ENCODE measurements around the gene BAZ1B. TPM values are rescaled to one million over a fixed set of nuclear protein-coding genes. Genes with fewer than 3 reads are reported as not detected.
"Not testable (repeated sequence)": the region's sequence is repeated elsewhere in the genome, so short reads cannot be mapped to it uniquely, and the experiment has no call there.

The BAZ1B gene
- total RNA-seq, 1 experiment from 2014 or later = 127 TPM

DNA sequence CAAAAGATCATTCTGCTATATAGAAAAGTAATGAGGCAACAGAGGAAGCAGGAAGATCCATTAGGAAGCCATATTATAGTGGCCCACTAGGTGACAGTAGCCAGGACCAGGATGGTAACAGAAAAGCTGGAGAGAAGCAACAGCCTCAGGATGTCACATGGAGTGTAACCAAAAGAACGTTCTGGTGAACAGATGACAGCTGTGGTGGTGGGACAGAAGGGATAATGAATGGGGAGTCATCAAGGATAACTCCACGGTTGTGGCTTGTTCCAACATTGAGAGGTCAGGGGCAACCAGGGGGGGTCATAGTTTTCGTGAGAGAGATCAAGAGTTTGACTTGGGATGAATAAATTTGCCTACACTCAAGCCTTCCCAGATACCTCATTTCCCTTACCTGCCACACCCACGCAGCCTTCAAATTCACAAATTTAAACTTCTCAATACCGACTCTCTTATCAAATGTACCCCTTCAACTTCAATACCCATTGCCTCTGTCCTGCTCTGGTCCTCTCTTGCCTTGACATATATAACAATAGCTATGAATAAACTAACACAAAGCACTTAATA, 47.0 kb upstream of the BAZ1B start:
- Histone ChIP-seq H3K4me1 (ENCODE audit: insufficient read depth, low read length, poor library complexity, severe bottlenecking) (no peaks in the 10 kb centered on the region), H3K36me3 (ENCODE audit: insufficient read depth, low read length, poor library complexity, severe bottlenecking) (peaks cover 53% of the 10 kb centered on the region), H3K4me3 (ENCODE audit: low read depth, low read length, poor library complexity, severe bottlenecking) (no peak overlapping the region), H3K9me3 (ENCODE audit: low read depth, low read length, poor library complexity, severe bottlenecking) (no peaks in the 10 kb centered on the region), H3K27ac (ENCODE audit: low read depth, low read length, poor library complexity, severe bottlenecking) (no peak overlapping the region), H3K27me3 (replicated peaks; ENCODE audit: insufficient read depth, low read depth, low read length, poor library complexity) (no peaks in the 10 kb centered on the region)
- ChIA-PET CTCF (interaction anchor here (1.4 kb wide), 1 partner anchor 38 kb away, joined by 4 read pairs; no protein-coding TSS in a partner anchor), POLR2A (ENCODE audit: low non-redundant PET) (no interaction called here)
- no peak for DNase-seq (ENCODE audit: low spot score)
- TF ChIP-seq, protein P1, sequence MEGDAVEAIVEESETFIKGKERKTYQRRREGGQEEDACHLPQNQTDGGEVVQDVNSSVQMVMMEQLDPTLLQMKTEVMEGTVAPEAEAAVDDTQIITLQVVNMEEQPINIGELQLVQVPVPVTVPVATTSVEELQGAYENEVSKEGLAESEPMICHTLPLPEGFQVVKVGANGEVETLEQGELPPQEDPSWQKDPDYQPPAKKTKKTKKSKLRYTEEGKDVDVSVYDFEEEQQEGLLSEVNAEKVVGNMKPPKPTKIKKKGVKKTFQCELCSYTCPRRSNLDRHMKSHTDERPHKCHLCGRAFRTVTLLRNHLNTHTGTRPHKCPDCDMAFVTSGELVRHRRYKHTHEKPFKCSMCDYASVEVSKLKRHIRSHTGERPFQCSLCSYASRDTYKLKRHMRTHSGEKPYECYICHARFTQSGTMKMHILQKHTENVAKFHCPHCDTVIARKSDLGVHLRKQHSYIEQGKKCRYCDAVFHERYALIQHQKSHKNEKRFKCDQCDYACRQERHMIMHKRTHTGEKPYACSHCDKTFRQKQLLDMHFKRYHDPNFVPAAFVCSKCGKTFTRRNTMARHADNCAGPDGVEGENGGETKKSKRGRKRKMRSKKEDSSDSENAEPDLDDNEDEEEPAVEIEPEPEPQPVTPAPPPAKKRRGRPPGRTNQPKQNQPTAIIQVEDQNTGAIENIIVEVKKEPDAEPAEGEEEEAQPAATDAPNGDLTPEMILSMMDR (conservative IDR thresholded peaks at IDR 0.05; ENCODE audit: low read depth, low read length) = no peak
- no peak for TF ChIP-seq EZH2 (IDR thresholded peaks at IDR 0.05; ENCODE audit: borderline replicate concordance, low read depth, low read length, poor library complexity, severe bottlenecking)
- no TSS peak for BruUV-seq (replicated peaks)
- intact Hi-C loops (cut with micrococcal nuclease; ENCODE audit: unreplicated experiment) = no loop called here

DNA sequence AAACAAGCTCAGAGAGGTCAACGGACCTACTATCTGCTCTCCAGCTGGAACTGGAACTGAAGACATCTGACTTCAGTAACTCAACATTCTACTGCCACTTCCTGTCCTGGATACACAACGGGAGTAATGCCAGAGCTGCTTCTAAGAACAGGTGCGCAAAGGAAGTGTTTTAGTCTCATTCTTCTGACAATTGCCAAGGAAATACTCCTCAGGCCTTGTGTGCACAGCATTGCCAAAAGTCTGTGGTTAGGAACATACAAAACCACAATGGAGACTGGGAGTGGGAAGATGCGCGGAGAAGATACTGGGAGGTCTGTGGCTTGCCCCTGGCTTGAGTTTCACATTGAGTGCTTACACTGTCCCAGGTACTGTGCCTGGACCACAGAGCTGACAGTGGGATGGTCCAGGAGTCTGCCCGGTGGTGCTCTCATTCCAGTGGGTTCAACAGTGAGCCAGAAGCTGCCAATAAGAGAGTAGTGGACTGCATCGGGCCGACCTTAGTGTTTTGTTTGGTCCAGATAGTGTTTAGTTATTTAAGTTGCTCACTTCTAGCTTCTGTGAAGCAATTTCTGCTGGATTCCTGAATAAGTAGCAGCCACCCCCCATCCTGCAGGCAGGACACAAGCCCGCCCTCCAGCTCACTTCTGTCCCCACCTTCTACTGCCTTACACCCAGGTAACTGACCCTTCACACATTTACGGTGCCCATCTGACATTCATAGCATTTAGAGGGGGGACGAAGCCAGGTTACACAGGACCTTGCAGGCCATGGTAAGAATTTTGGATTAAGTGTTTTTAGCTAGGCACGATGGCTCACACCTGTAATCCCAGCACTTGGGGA, 46.0 kb upstream of the BAZ1B start:
- no TSS peak for BruUV-seq (replicated peaks)
- Histone ChIP-seq H3K4me1 (ENCODE audit: insufficient read depth, low read length, poor library complexity, severe bottlenecking) (no peaks in the 10 kb centered on the region), H3K9me3 (ENCODE audit: low read depth, low read length, poor library complexity, severe bottlenecking) (no peaks in the 10 kb centered on the region), H3K27ac (ENCODE audit: low read depth, low read length, poor library complexity, severe bottlenecking) (no peak overlapping the region), H3K36me3 (ENCODE audit: insufficient read depth, low read length, poor library complexity, severe bottlenecking) (peaks cover 43% of the 10 kb centered on the region), H3K4me3 (ENCODE audit: low read depth, low read length, poor library complexity, severe bottlenecking) (no peak overlapping the region), H3K27me3 (replicated peaks; ENCODE audit: insufficient read depth, low read depth, low read length, poor library complexity) (no peaks in the 10 kb centered on the region)
- no peak for TF ChIP-seq EZH2 (IDR thresholded peaks at IDR 0.05; ENCODE audit: borderline replicate concordance, low read depth, low read length, poor library complexity, severe bottlenecking)
- TF ChIP-seq, protein P1 (conservative IDR thresholded peaks at IDR 0.05; ENCODE audit: low read depth, low read length) = no peak
- DNase-seq (ENCODE audit: low spot score) = no peak
- ChIA-PET POLR2A (ENCODE audit: low non-redundant PET) (no interaction called here), CTCF (interaction anchor here (0.7 to 1.4 kb wide), 2 partner anchors 39 to 170 kb away, joined by 3 to 4 read pairs; partner anchors contain the start of gene ABHD11)
- intact Hi-C loops (cut with micrococcal nuclease; ENCODE audit: unreplicated experiment) = no loop called here

DNA sequence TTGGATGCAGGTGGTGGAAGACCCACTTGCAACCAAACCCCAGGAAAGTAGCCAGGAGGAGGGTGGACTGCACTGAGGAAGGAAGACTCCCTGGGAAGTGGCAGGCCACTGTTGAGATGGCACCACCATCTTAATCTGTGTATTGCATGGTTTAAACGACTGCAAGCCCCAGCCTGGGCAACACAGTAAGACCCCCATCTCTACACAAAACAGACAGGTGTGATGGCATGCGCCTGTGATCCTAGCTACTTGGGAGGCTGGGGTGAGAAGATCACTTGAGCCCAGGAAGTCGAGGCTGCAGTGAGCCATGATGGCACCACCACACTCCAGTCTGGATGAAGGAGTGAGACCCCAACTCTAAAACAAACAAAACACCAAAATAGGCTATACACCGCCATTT, 45.0 kb upstream of the BAZ1B start:
- no peak for DNase-seq (ENCODE audit: low spot score)
- no TSS peak for BruUV-seq (replicated peaks)
- Histone ChIP-seq H3K9me3 (ENCODE audit: low read depth, low read length, poor library complexity, severe bottlenecking) (no peaks in the 10 kb centered on the region), H3K36me3 (ENCODE audit: insufficient read depth, low read length, poor library complexity, severe bottlenecking) (peaks cover 34% of the 10 kb centered on the region), H3K27me3 (replicated peaks; ENCODE audit: insufficient read depth, low read depth, low read length, poor library complexity) (no peaks in the 10 kb centered on the region), H3K4me3 (ENCODE audit: low read depth, low read length, poor library complexity, severe bottlenecking) (no peak overlapping the region), H3K4me1 (ENCODE audit: insufficient read depth, low read length, poor library complexity, severe bottlenecking) (no peaks in the 10 kb centered on the region), H3K27ac (ENCODE audit: low read depth, low read length, poor library complexity, severe bottlenecking) (no peak overlapping the region)
- ChIA-PET POLR2A (ENCODE audit: low non-redundant PET) (no interaction called here), CTCF (interaction anchor here (0.7 kb wide), 1 partner anchor 171 kb away, joined by 3 read pairs; the partner anchor contains the start of gene ABHD11)
- no peak for TF ChIP-seq EZH2 (IDR thresholded peaks at IDR 0.05; ENCODE audit: borderline replicate concordance, low read depth, low read length, poor library complexity, severe bottlenecking)
- TF ChIP-seq, protein P1 (conservative IDR thresholded peaks at IDR 0.05; ENCODE audit: low read depth, low read length) = no peak
- intact Hi-C loops (cut with micrococcal nuclease; ENCODE audit: unreplicated experiment) = no loop called here

DNA sequence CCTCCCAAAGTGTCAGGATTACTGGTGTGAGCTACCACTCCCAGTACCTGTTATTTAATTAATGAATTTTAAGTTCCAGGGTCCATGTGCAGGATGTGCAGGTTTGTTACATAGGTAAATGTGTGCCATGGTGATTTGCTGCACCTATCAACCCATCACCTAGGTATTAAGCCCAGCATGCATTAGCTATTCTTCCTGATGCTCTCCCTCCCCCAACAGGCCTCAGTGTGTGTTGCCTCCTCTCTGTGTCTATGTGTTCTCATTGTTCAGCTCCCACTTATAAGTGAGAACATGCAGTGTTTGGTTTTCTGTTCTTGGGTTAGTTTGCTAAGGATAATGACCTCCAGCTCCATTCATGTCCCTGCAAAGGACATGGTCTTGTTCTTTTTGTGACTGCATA, 44.3 kb upstream of the BAZ1B start:
- H3K9me3 ChIP-seq (ENCODE audit: low read depth, low read length, poor library complexity, severe bottlenecking); intact Hi-C loops (cut with micrococcal nuclease; ENCODE audit: unreplicated experiment); H3K27ac ChIP-seq (ENCODE audit: low read depth, low read length, poor library complexity, severe bottlenecking); H3K4me1 ChIP-seq (ENCODE audit: insufficient read depth, low read length, poor library complexity, severe bottlenecking); DNase-seq (ENCODE audit: low spot score); BruUV-seq (replicated peaks); H3K27me3 ChIP-seq (replicated peaks; ENCODE audit: insufficient read depth, low read depth, low read length, poor library complexity); POLR2A ChIA-PET (ENCODE audit: low non-redundant PET): not testable (repeated sequence)
- CTCF ChIA-PET = interaction anchor here (0.6 kb wide), 1 partner anchor 159 kb away, joined by 4 read pairs; no protein-coding TSS in a partner anchor
- Histone ChIP-seq H3K36me3 (ENCODE audit: insufficient read depth, low read length, poor library complexity, severe bottlenecking) (peaks cover 27% of the 10 kb centered on the region), H3K4me3 (ENCODE audit: low read depth, low read length, poor library complexity, severe bottlenecking) (peak overlapping the region; percentile 22)

Data from A673 (cell line).